IPS DF 6.9 (cell line): Measurements from ENCODE around the gene IFITM1.
A peak's percentile ranks its signal among the peaks of the same experiment; 100 is the strongest.
"Not testable (repeated sequence)": the region's sequence is repeated elsewhere in the genome, so short reads cannot be mapped to it uniquely, and the experiment has no call there.

Experiments used
- DNase-seq: peaks from one replicate; pipeline ENCODE4 v3.0.0-alpha.2; 2013; ENCODE audit warnings: low read depth, low spot score
- H3K27ac ChIP-seq: one replicate; pipeline ENCODE4 v1.5.1; 2013; ENCODE audit warnings: low read length, control low read depth
- H3K27me3 ChIP-seq: 2 replicates; pipeline ENCODE4 v1.6.1; 2013; ENCODE audit warnings: mild to moderate bottlenecking, low read length; ENCODE audit not compliant: control insufficient read depth, insufficient read depth
- H3K36me3 ChIP-seq: 2 replicates; pipeline ENCODE4 v1.6.1; 2013; ENCODE audit warnings: low read length; ENCODE audit not compliant: control insufficient read depth, insufficient read depth
- H3K4me1 ChIP-seq: 2 replicates; pipeline ENCODE4 v1.6.1; 2013; ENCODE audit warnings: low read length; ENCODE audit not compliant: control insufficient read depth, insufficient read depth
- H3K4me3 ChIP-seq: 2 replicates; pipeline ENCODE4 v1.5.1; 2013; ENCODE audit warnings: mild to moderate bottlenecking, low read length
- H3K9me3 ChIP-seq: 2 replicates; pipeline ENCODE4 v1.6.1; 2013; ENCODE audit warnings: low read length, inconsistent platforms; ENCODE audit not compliant: control insufficient read depth, insufficient read depth
- WGBS: extraction: QIAGEN DNeasy Blood & Tissue Kit; methylation state at CpG from one replicate; pipeline ENCODE4 v1.1.7; 2013; ENCODE audit warnings: mixed read lengths, missing lambda C conversion rate; ENCODE audit not compliant: insufficient read length, insufficient coverage; 5-methylcytosine and 5-hydroxymethylcytosine counted together

IFITM1 gene

GRCh38 chr11:313787-314553, at the start of gene IFITM1:
Gene IFITM1 (plus strand): TSS chr11:314040. CDS start chr11:314171, 131 bp downstream.
- Histone ChIP-seq H3K27ac (peak within 1 kb of the TSS; percentile 40), H3K27me3 (no peaks in the 10 kb centered on the region), H3K4me3 (peak within 1 kb of the TSS; percentile 73; the same call in 1 of the 2 replicates), H3K36me3 (no peaks in the 10 kb centered on the region; the same call in 1 of the 2 replicates), H3K9me3 (no peaks in the 10 kb centered on the region), H3K4me1 (peaks cover 23% of the 10 kb centered on the region)
- WGBS, result no CpG with 5 or more reads among the region's 18 CpGs
- no peak for DNase-seq

- WGBS, result no CpG with 5 or more reads among the region's 13 CpGs
- Histone ChIP-seq H3K9me3 (no peaks in the 10 kb centered on the region), H3K36me3 (no peaks in the 10 kb centered on the region), H3K4me3 (no peak overlapping the region), H3K27me3 (no peaks in the 10 kb centered on the region), H3K4me1 (no peaks in the 10 kb centered on the region), H3K27ac (no peak overlapping the region)
- DNase-seq, result no peak
Observed at GRCh38 chr11:266676-267439, 47.0 kb upstream of the IFITM1 start.

GRCh38 chr11:267491-267994, 46.3 kb upstream of the IFITM1 start:
- no peak for DNase-seq
- no peak overlapping the region for H3K27ac ChIP-seq

GRCh38 chr11:268716-269145, 45.1 kb upstream of the IFITM1 start:
- H3K27ac ChIP-seq, H3K27me3 ChIP-seq, H3K4me3 ChIP-seq, H3K9me3 ChIP-seq, H3K36me3 ChIP-seq, DNase-seq, H3K4me1 ChIP-seq: not testable (repeated sequence)
- no CpG with 5 or more reads among the region's 16 CpGs for WGBS

More at GRCh38 chr11:267491-267994, 46.3 kb upstream of the IFITM1 start:
- H3K4me3 ChIP-seq, result no peak overlapping the region
- H3K9me3 ChIP-seq, result no peaks in the 10 kb centered on the region
- WGBS, result no CpG with 5 or more reads among the region's 18 CpGs
- H3K27me3 ChIP-seq, result no peaks in the 10 kb centered on the region
- H3K4me1 ChIP-seq, result no peaks in the 10 kb centered on the region; the same call in 1 of the 2 replicates
- H3K36me3 ChIP-seq, result no peaks in the 10 kb centered on the region

- Histone ChIP-seq H3K27me3 (no peaks in the 10 kb centered on the region), H3K4me3 (no peak overlapping the region), H3K9me3 (no peaks in the 10 kb centered on the region), H3K4me1 (no peaks in the 10 kb centered on the region; the same call in 1 of the 2 replicates), H3K36me3 (no peaks in the 10 kb centered on the region), H3K27ac (no peak overlapping the region)
- no CpG with 5 or more reads among the region's 21 CpGs for WGBS
- no peak for DNase-seq
Observed at GRCh38 chr11:269146-269890, 44.5 kb upstream of the IFITM1 start.

GRCh38 chr11:270451-271318, 43.2 kb upstream of the IFITM1 start:
- Histone ChIP-seq H3K27me3 (no peaks in the 10 kb centered on the region), H3K9me3 (no peaks in the 10 kb centered on the region), H3K4me3 (no peak overlapping the region), H3K36me3 (no peaks in the 10 kb centered on the region), H3K4me1 (no peaks in the 10 kb centered on the region; the same call in 1 of the 2 replicates), H3K27ac (no peak overlapping the region)
- WGBS, result no CpG with 5 or more reads among the region's 18 CpGs
- DNase-seq, result no peak

GRCh38 chr11:271319-271715, 42.5 kb upstream of the IFITM1 start:
- no peaks in the 10 kb centered on the region; the same call in 1 of the 2 replicates for H3K4me1 ChIP-seq
- H3K36me3 ChIP-seq, result no peaks in the 10 kb centered on the region
- no CpG with 5 or more reads among the region's 8 CpGs for WGBS
- H3K9me3 ChIP-seq, result no peaks in the 10 kb centered on the region
- H3K27ac ChIP-seq, result no peak overlapping the region
- no peak overlapping the region for H3K4me3 ChIP-seq
- no peak for DNase-seq
- no peaks in the 10 kb centered on the region for H3K27me3 ChIP-seq

- no peak for DNase-seq
- no peaks in the 10 kb centered on the region for H3K9me3 ChIP-seq
- H3K36me3 ChIP-seq, result no peaks in the 10 kb centered on the region
- no peaks in the 10 kb centered on the region for H3K27me3 ChIP-seq
- H3K27ac ChIP-seq, result no peak overlapping the region
- H3K4me1 ChIP-seq, result no peaks in the 10 kb centered on the region; the same call in 1 of the 2 replicates
- WGBS, result no CpG with 5 or more reads among the region's 22 CpGs
- no peak overlapping the region for H3K4me3 ChIP-seq
Observed at GRCh38 chr11:272195-272930, 41.5 kb upstream of the IFITM1 start.

GRCh38 chr11:272931-273198, 41.0 kb upstream of the IFITM1 start:
- no peak for DNase-seq
- Histone ChIP-seq H3K9me3 (no peaks in the 10 kb centered on the region), H3K27ac (no peak overlapping the region), H3K4me3 (no peak overlapping the region), H3K27me3 (no peaks in the 10 kb centered on the region), H3K36me3 (no peaks in the 10 kb centered on the region), H3K4me1 (no peaks in the 10 kb centered on the region; the same call in 1 of the 2 replicates)
- WGBS, result no CpG with 5 or more reads among the region's 6 CpGs
